SU-DHL-6 (cell line): ENCODE measurements around the gene SLC8B1.

Experiments
- EZH2phosphoT487 ChIP-seq: fragments of 200-600 bp; sonication (generic), shearing (Covaris generic); conservative IDR thresholded peaks from 2 replicates; pipeline ENCODE4 v1.6.1; 2018; ENCODE audit warnings: mild to moderate bottlenecking, antibody characterized with exemption, low read length, moderate library complexity, mixed read lengths
- TF ChIP-seq, protein P1 (sequence below): fragments of 200-600 bp; sonication (generic); IDR thresholded peaks from one replicate; pipeline ENCODE4 v1.5.1; 2017; ENCODE audit warnings: antibody characterized with exemption, mild to moderate bottlenecking, low read length, moderate library complexity; ENCODE audit not compliant: insufficient read depth, poor library complexity, severe bottlenecking

DNA sequence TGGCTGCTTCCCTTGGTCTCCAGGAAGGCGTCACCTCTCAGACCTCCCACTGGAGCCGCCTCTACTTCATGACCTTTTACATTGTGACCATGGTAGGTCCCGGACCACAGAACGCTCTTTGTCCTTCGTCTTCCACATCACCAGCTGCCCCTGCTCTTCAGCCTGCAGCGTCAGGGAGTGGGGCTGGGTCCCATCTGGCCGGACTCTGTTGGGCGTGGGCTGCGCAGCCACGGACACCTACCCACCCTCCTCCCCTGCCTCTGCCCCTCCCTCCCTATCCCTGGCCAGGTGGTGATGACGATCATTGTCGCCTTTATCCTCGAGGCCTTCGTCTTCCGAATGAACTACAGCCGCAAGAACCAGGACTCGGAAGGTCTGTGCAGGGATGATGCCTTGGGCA lies 43.3 kb downstream of the SLC8B1 start:
- TF ChIP-seq, protein P1, sequence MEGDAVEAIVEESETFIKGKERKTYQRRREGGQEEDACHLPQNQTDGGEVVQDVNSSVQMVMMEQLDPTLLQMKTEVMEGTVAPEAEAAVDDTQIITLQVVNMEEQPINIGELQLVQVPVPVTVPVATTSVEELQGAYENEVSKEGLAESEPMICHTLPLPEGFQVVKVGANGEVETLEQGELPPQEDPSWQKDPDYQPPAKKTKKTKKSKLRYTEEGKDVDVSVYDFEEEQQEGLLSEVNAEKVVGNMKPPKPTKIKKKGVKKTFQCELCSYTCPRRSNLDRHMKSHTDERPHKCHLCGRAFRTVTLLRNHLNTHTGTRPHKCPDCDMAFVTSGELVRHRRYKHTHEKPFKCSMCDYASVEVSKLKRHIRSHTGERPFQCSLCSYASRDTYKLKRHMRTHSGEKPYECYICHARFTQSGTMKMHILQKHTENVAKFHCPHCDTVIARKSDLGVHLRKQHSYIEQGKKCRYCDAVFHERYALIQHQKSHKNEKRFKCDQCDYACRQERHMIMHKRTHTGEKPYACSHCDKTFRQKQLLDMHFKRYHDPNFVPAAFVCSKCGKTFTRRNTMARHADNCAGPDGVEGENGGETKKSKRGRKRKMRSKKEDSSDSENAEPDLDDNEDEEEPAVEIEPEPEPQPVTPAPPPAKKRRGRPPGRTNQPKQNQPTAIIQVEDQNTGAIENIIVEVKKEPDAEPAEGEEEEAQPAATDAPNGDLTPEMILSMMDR: no peak
- TF ChIP-seq EZH2phosphoT487: no peak
